HepG2 (cell line): Measurements from ENCODE around the gene CEP83. TPM values are rescaled to one million over a fixed set of nuclear protein-coding genes. Genes with fewer than 3 reads are reported as not detected.
A peak's percentile ranks its signal among the peaks of the same experiment; 100 is the strongest.

Experiments
- ATAC-seq: fragments of 200-7000 bp; cut with Tn5 transposase; 3 replicates; pipeline ENCODE4 v1.9.1; 2020; ENCODE audit warnings: mild to moderate bottlenecking, moderate library complexity
- BruUV-seq: library from RNA; stranded (reverse); fragments of 400-500 nt; replicated peaks from 2 replicates; lab custom pipeline; 2021; lab: Mats Ljungman, UMichigan
- CTCF ChIA-PET: fragments of 300-600 bp; formaldehyde crosslinking; extraction: SDS; loops from one replicate; lab custom pipeline; 2021; ENCODE audit warnings: low total read pairs, inconsistent platforms, low intra/inter-chr PET ratio; lab: Yijun Ruan, JAX
- POLR2A ChIA-PET: fragments of 350-600 bp; sonication (Branson Sonifier 250); formaldehyde crosslinking; loops from one replicate; lab custom pipeline; 2020; ENCODE audit warnings: antibody characterized with exemption, inconsistent platforms; lab: Yijun Ruan, JAX
- DNase-seq: peaks from one replicate; pipeline ENCODE4 v3.0.0-alpha.2; 2015; ENCODE audit warnings: low spot score
- FAIRE-seq: peaks from 3 replicates; lab custom pipeline; 2011; peaks lifted over from hg19 to GRCh38; lab: Jason Lieb, UNC
- H2AFZ ChIP-seq: one replicate; pipeline ENCODE4 v1.6.1; 2011; ENCODE audit warnings: low read length, inconsistent platforms
- H3K27ac ChIP-seq: fragments of 300-600 bp; 3 replicates; pipeline ENCODE4 v1.8.0; 2011; ENCODE audit warnings: mixed run types, mild to moderate bottlenecking, mixed read lengths, low read length, inconsistent platforms; ENCODE audit not compliant: insufficient read depth; ENCODE audit errors: extremely low read length
- H3K27me3 ChIP-seq, 2 experiments: fragments of 200-600 bp in 1 of 2; 2 replicates in 1 of 2; 3 replicates in 1 of 2; pipeline versions ENCODE4 v1.6.0 to v1.8.0; 2011; ENCODE audit warnings: low read length in 2 of 2, mild to moderate bottlenecking in 2 of 2, moderate library complexity in 2 of 2, inconsistent platforms in 1 of 2; ENCODE audit not compliant: insufficient read depth in 2 of 2, control insufficient read depth in 1 of 2
- H3K36me3 ChIP-seq, 2 experiments: fragments of 200-600 bp in 1 of 2; replicated peaks in 1 of 2; 2 replicates in 1 of 2; 3 replicates in 1 of 2; pipeline versions ENCODE4 v1.5.1 to v1.8.0; 2011; ENCODE audit warnings: low read length in 2 of 2, inconsistent platforms in 1 of 2; ENCODE audit not compliant: insufficient read depth in 2 of 2, control insufficient read depth in 1 of 2
- H3K4me1 ChIP-seq: 2 replicates; pipeline ENCODE4 v1.5.1; 2012; ENCODE audit warnings: low read length, inconsistent platforms; ENCODE audit not compliant: insufficient read depth
- H3K4me2 ChIP-seq: 2 replicates; pipeline ENCODE4 v1.6.0; 2011; ENCODE audit warnings: low read depth, low read length, inconsistent platforms
- H3K4me3 ChIP-seq, 3 experiments: fragments of 200-600 bp in 1 of 3; sonication (generic), shearing (Covaris generic) in 1 of 3; replicated peaks in 1 of 3; 2 replicates each; pipeline ENCODE4 v1.5.1; 2011 to 2016; ENCODE audit warnings: low read length in 3 of 3, inconsistent platforms in 2 of 3, low read depth in 2 of 3, mild to moderate bottlenecking in 2 of 3, control low read depth in 1 of 3, mixed read lengths in 1 of 3; ENCODE audit not compliant: insufficient read depth in 1 of 3
- H3K79me2 ChIP-seq: one replicate; pipeline ENCODE4 v1.6.1; 2011; ENCODE audit warnings: low read length, inconsistent platforms; ENCODE audit not compliant: insufficient read depth
- H3K9ac ChIP-seq: 2 replicates; pipeline ENCODE4 v1.6.0; 2011; ENCODE audit warnings: mild to moderate bottlenecking, low read depth, low read length, inconsistent platforms; ENCODE audit not compliant: insufficient read depth
- H3K9me3 ChIP-seq: 2 replicates; pipeline ENCODE4 v1.5.1; 2012; ENCODE audit warnings: mild to moderate bottlenecking, low read length
- H4K20me1 ChIP-seq: 2 replicates; pipeline ENCODE4 v1.6.0; 2011; ENCODE audit warnings: inconsistent platforms, mild to moderate bottlenecking, low read length, moderate library complexity; ENCODE audit not compliant: insufficient read depth
- BCL6 ChIP-seq: IDR thresholded peaks from 2 replicates; pipeline ENCODE4 v1.6.1; 2016; ENCODE audit warnings: missing genetic modification reagents, missing compliant biosample characterization
- NR2F2 ChIP-seq: IDR thresholded peaks from 2 replicates; pipeline ENCODE4 v1.6.1; 2012; ENCODE audit warnings: low read depth, inconsistent platforms, borderline replicate concordance
- NR2F6 ChIP-seq, 2 experiments: IDR thresholded peaks; 2 replicates each; pipeline ENCODE4 v1.6.1; 2016; ENCODE audit warnings: antibody characterized with exemption in 1 of 2, mild to moderate bottlenecking in 1 of 2
- PCBP1 ChIP-seq: fragments of 200-400 bp; formaldehyde crosslinking; IDR thresholded peaks from 2 replicates; pipeline ENCODE4 v1.6.1; 2017; ENCODE audit warnings: mild to moderate bottlenecking, low read depth, low read length, borderline replicate concordance
- SIX1 ChIP-seq: sonication (generic); formaldehyde crosslinking; IDR thresholded peaks from 2 replicates; pipeline ENCODE4 v1.4.0; 2020; ENCODE audit warnings: missing genetic modification reagents, borderline replicate concordance
- SIX4 ChIP-seq: sonication (generic); formaldehyde crosslinking; IDR thresholded peaks from 2 replicates; pipeline ENCODE4 v1.4.0; 2020; ENCODE audit warnings: missing genetic modification reagents
- SOX13 ChIP-seq, 3 experiments: fragments of 450-650 bp in 1 of 3; sonication (generic) in 1 of 3; formaldehyde crosslinking in 1 of 3; IDR thresholded peaks in 2 of 3; conservative IDR thresholded peaks in 1 of 3; 2 replicates each; pipeline versions ENCODE4 v1.5.0 to v1.6.1; 2016 to 2020; ENCODE audit warnings: antibody characterized with exemption in 1 of 3, mild to moderate bottlenecking in 1 of 3, missing compliant biosample characterization in 1 of 3, missing genetic modification reagents in 1 of 3, moderate library complexity in 1 of 3
- SOX5 ChIP-seq: IDR thresholded peaks from 2 replicates; pipeline ENCODE4 v1.6.1; 2016; ENCODE audit warnings: borderline replicate concordance
- ZSCAN30 ChIP-seq: sonication (generic); formaldehyde crosslinking; IDR thresholded peaks from 2 replicates; pipeline ENCODE4 v1.5.0; 2020; ENCODE audit warnings: mild to moderate bottlenecking, missing genetic modification reagents
- WGBS: methylation state at CpG from one replicate; pipeline ENCODE4 v1.1.6; 2017; ENCODE audit warnings: low lambda C conversion rate; 5-methylcytosine and 5-hydroxymethylcytosine counted together
- in situ Hi-C: cut with HindIII; loops from 2 replicates; pipeline ENCODE4 v1.10.0; 2017; ENCODE audit warnings: low pct_unique_long_range_greater_than_20kb; ENCODE audit not compliant: extremely low pct_ligation_motif_present
- intact Hi-C: fragments of 100-400 bp; cut with micrococcal nuclease; formaldehyde crosslinking; loops from one replicate; pipeline ENCODE4 v1.10.0; 2022; ENCODE audit not compliant: unreplicated experiment
- polyA plus RNA-seq, 8 experiments: library from polyadenylated mRNA; depleted of rRNA in 3 of 8; stranded (reverse) in 7 of 8; unstranded in 1 of 8; fragments of >200 nt; fragmentation: Illumina TruSeq in 4 of 8; extraction: Trizol in 4 of 8; gene quantifications; 2 replicates each; pipeline versions ENCODE4 v1.2.1 to v1.2.3, GENCODE V29; 2011 to 2016; ENCODE audit warnings: low read depth in 4 of 8, missing spikeins in 1 of 8, mixed read lengths in 1 of 8; ENCODE audit not compliant: insufficient read depth in 1 of 8
- total RNA-seq, 5 experiments: library from RNA; depleted of rRNA; stranded (reverse); fragments of >200 nt; fragmentation: Illumina TruSeq; extraction: Trizol; gene quantifications; 2 replicates each; pipeline ENCODE4 v1.2.3, GENCODE V29; 2016; ENCODE audit warnings: low read depth in 1 of 5
- TF ChIP-seq, protein P1 (sequence below): sonication (generic); formaldehyde crosslinking; IDR thresholded peaks from 2 replicates; pipeline ENCODE4 v1.5.0; 2020; ENCODE audit warnings: mild to moderate bottlenecking, missing genetic modification reagents, borderline replicate concordance
- TF ChIP-seq, protein P2 (sequence below): IDR thresholded peaks from 2 replicates; pipeline ENCODE4 v1.4.0; 2020; ENCODE audit warnings: mild to moderate bottlenecking, missing genetic modification reagents
- TF ChIP-seq, protein P3 (sequence below): sonication (generic); formaldehyde crosslinking; IDR thresholded peaks from 2 replicates; pipeline ENCODE4 v1.8.0; 2022; ENCODE audit warnings: missing genetic modification reagents, low read depth, mild to moderate bottlenecking, borderline replicate concordance

Gene CEP83
- total and polyA plus RNA-seq, 2 of the 13 experiments (the other 11 are each of a cell fraction or from before 2014, with no cell fraction given) = 6.2 to 19.2 TPM

DNA sequence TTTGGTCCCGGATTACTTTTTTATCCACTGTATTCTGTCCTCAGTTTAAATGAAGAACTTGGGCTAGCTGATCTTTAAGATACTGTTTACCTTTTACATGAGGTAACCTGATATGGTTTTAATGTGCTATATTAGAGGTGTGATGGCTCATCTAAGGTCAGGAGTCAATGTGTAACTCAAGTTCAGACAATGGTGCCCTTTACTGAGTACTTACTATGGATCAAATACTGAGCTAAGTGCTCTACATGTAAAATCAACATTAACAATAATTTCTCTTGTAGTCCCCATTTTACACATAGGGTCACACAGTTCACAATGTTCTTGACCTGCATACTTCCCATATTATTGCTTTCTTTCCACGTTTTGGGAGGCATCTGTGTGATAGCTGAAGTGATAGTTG lies 79.2 kb downstream of the CEP83 start:
- FAIRE-seq (no peak), DNase-seq (peak; percentile 54), ATAC-seq (peak; percentile 57)
- no peak overlapping the region for H3K9ac ChIP-seq
- no TSS peak for BruUV-seq
- no peak for TF ChIP-seq SOX13 (IDR thresholded peaks at IDR 0.05)
- TF ChIP-seq SOX13 (CRISPR knock-in tag; conservative IDR thresholded peaks at IDR 0.05 in 1 of 2, IDR thresholded peaks at IDR 0.05 in 1 of 2) = peak in 1 of 2 experiments; percentile 44; a peak in 1 of 4 replicates
- TF ChIP-seq, protein P1, sequence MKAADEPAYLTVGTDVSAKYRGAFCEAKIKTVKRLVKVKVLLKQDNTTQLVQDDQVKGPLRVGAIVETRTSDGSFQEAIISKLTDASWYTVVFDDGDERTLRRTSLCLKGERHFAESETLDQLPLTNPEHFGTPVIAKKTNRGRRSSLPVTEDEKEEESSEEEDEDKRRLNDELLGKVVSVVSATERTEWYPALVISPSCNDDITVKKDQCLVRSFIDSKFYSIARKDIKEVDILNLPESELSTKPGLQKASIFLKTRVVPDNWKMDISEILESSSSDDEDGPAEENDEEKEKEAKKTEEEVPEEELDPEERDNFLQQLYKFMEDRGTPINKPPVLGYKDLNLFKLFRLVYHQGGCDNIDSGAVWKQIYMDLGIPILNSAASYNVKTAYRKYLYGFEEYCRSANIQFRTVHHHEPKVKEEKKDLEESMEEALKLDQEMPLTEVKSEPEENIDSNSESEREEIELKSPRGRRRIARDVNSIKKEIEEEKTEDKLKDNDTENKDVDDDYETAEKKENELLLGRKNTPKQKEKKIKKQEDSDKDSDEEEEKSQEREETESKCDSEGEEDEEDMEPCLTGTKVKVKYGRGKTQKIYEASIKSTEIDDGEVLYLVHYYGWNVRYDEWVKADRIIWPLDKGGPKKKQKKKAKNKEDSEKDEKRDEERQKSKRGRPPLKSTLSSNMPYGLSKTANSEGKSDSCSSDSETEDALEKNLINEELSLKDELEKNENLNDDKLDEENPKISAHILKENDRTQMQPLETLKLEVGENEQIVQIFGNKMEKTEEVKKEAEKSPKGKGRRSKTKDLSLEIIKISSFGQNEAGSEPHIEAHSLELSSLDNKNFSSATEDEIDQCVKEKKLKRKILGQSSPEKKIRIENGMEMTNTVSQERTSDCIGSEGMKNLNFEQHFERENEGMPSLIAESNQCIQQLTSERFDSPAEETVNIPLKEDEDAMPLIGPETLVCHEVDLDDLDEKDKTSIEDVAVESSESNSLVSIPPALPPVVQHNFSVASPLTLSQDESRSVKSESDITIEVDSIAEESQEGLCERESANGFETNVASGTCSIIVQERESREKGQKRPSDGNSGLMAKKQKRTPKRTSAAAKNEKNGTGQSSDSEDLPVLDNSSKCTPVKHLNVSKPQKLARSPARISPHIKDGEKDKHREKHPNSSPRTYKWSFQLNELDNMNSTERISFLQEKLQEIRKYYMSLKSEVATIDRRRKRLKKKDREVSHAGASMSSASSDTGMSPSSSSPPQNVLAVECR (CRISPR knock-in tag) = no peak
- TF ChIP-seq, protein P2, sequence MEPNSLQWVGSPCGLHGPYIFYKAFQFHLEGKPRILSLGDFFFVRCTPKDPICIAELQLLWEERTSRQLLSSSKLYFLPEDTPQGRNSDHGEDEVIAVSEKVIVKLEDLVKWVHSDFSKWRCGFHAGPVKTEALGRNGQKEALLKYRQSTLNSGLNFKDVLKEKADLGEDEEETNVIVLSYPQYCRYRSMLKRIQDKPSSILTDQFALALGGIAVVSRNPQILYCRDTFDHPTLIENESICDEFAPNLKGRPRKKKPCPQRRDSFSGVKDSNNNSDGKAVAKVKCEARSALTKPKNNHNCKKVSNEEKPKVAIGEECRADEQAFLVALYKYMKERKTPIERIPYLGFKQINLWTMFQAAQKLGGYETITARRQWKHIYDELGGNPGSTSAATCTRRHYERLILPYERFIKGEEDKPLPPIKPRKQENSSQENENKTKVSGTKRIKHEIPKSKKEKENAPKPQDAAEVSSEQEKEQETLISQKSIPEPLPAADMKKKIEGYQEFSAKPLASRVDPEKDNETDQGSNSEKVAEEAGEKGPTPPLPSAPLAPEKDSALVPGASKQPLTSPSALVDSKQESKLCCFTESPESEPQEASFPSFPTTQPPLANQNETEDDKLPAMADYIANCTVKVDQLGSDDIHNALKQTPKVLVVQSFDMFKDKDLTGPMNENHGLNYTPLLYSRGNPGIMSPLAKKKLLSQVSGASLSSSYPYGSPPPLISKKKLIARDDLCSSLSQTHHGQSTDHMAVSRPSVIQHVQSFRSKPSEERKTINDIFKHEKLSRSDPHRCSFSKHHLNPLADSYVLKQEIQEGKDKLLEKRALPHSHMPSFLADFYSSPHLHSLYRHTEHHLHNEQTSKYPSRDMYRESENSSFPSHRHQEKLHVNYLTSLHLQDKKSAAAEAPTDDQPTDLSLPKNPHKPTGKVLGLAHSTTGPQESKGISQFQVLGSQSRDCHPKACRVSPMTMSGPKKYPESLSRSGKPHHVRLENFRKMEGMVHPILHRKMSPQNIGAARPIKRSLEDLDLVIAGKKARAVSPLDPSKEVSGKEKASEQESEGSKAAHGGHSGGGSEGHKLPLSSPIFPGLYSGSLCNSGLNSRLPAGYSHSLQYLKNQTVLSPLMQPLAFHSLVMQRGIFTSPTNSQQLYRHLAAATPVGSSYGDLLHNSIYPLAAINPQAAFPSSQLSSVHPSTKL (CRISPR knock-in tag) = 0 out of 2 replicates have a peak, but pooled peaks have one; percentile 50
- TF ChIP-seq NR2F6 (IDR thresholded peaks at IDR 0.05) = peak; percentile 68
- TF ChIP-seq NR2F6 (CRISPR knock-in tag; IDR thresholded peaks at IDR 0.05) = peak; percentile 42
- TF ChIP-seq SIX4 (CRISPR knock-in tag) = 0 out of 2 replicates have a peak, but pooled peaks have one; percentile 41
- peak; percentile 37; the same call in 1 of the 2 replicates for TF ChIP-seq SOX5 (CRISPR knock-in tag)
- TF ChIP-seq, protein P3, sequence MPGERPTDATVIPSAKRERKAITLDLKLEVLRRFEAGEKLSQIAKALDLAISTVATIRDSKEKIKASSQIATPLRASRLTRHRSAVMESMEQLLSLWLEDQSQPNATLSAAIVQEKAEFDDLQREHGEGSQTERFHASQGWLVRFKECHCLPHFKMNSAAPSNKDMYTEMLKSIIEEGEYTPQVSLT (CRISPR knock-in tag) = no peak
- no peak for TF ChIP-seq PCBP1
- peak; percentile 96 for TF ChIP-seq SIX1 (CRISPR knock-in tag)
- TF ChIP-seq NR2F2 = peak; percentile 44; the same call in 1 of the 2 replicates
- TF ChIP-seq ZSCAN30 = no peak
- 0 out of 2 replicates have a peak, but pooled peaks have one; percentile 16 for TF ChIP-seq BCL6 (CRISPR knock-in tag)
- CTCF ChIA-PET = no interaction called here
- H3K9me3 ChIP-seq = peaks cover 14% of the 10 kb centered on the region
- WGBS = 53% methylated on average over 2 of the region's 2 CpGs
- H3K4me3 ChIP-seq = no peak overlapping the region
- no peak overlapping the region for H2AFZ ChIP-seq
- peaks cover 0 to 7% of the 10 kb centered on the region in 2 experiments; a peak in 1 of 5 replicates for H3K36me3 ChIP-seq
- H4K20me1 ChIP-seq = no peaks in the 10 kb centered on the region
- intact Hi-C loops (no loop called here), in situ Hi-C loops (no loop called here)
- peaks cover 21% of the 10 kb centered on the region for H3K4me1 ChIP-seq
- H3K27me3 ChIP-seq = no peaks in the 10 kb centered on the region
- H3K79me2 ChIP-seq = no peaks in the 10 kb centered on the region
- H3K27ac ChIP-seq = no peak overlapping the region
- no peak overlapping the region for H3K4me2 ChIP-seq
- POLR2A ChIA-PET = interaction anchor here (2.4 kb wide), 1 partner anchor 9 kb away, joined by 13 read pairs; no protein-coding TSS in a partner anchor
